ENCODE results near the gene RAD23A.

The RAD23A gene

DNA sequence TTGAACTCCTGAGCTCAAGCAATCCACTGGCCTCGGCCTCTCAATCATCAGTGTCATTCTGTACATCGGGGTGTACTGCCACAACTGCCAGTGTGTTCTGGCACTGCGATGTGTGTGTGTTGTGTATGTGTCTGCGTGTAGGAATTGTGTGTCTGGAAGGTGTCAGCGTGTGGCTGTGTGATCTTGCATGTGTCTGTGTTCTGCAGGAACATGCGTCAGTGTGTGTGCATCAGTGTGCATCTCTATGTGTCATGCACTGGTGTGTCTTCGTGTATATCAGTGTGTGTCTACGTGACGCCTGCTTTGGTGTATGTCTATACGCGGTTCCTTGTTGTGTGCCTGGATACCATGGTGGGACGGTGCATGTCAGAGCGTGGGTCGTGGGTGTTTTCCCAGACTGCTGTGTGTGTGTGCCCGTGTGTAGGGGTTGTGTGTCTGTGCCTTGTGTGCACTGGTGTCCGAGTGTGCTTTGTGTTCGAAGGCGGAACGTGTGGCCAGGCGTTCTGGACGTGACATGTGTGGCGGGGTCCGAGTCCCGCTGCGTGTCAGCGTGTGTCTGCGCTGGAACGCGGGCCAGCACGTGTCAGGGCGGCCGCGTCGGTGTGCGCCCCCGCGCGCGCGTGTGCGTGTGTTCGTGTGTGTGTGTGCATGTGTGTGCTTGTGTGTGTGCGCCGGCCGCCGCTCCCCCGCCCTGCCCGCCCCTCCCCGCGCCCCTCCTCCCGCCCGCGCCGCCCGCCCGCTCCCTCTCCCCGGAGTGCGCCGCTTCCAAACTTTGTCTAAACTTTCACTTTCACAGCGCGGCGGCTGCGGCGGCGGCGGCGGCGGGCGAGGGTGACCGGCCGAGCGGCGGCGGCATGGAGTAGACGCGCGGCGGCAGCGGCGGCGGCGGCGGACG is 49.3 kb downstream of the RAD23A start, which contains the start of gene NFIX:
NFIX (plus strand) TSS at position 775 of the 895 bp plus-strand sequence. CDS start 363 bp downstream, outside the sequence.
- TF ChIP-seq, protein P1, sequence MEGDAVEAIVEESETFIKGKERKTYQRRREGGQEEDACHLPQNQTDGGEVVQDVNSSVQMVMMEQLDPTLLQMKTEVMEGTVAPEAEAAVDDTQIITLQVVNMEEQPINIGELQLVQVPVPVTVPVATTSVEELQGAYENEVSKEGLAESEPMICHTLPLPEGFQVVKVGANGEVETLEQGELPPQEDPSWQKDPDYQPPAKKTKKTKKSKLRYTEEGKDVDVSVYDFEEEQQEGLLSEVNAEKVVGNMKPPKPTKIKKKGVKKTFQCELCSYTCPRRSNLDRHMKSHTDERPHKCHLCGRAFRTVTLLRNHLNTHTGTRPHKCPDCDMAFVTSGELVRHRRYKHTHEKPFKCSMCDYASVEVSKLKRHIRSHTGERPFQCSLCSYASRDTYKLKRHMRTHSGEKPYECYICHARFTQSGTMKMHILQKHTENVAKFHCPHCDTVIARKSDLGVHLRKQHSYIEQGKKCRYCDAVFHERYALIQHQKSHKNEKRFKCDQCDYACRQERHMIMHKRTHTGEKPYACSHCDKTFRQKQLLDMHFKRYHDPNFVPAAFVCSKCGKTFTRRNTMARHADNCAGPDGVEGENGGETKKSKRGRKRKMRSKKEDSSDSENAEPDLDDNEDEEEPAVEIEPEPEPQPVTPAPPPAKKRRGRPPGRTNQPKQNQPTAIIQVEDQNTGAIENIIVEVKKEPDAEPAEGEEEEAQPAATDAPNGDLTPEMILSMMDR (IDR thresholded peaks at IDR 0.05; ENCODE audit: low read depth, low read length, missing control alignments), result no peak
- peak within 1 kb of the TSS; percentile 50 for H3K4me3 ChIP-seq (ENCODE audit: low read depth, low read length)
- DNase-seq (ENCODE audit: low read depth), result no peak

GRCh38 chr19:12995596-12996405 is 50.1 kb downstream of the RAD23A start:
- DNase-seq (ENCODE audit: low read depth), result no peak
- H3K4me3 ChIP-seq (ENCODE audit: low read depth, low read length), result peak overlapping the region; percentile 33; the same call in 1 of the 2 replicates

GRCh38 chr19:12996406-12997094 is 50.9 kb downstream of the RAD23A start:
- TF ChIP-seq, protein P1 (IDR thresholded peaks at IDR 0.05; ENCODE audit: low read depth, low read length, missing control alignments), result no peak
- no peak overlapping the region for H3K4me3 ChIP-seq (ENCODE audit: low read depth, low read length)
- no peak for DNase-seq (ENCODE audit: low read depth)

More at GRCh38 chr19:12995596-12996405, 50.1 kb downstream of the RAD23A start:
- TF ChIP-seq, protein P1 (IDR thresholded peaks at IDR 0.05; ENCODE audit: low read depth, low read length, missing control alignments), result no peak

GRCh38 chr19:12997179-12997966 is 51.7 kb downstream of the RAD23A start:
- TF ChIP-seq, protein P1 (IDR thresholded peaks at IDR 0.05; ENCODE audit: low read depth, low read length, missing control alignments), result no peak
- no peak overlapping the region for H3K4me3 ChIP-seq (ENCODE audit: low read depth, low read length)
- no peak for DNase-seq (ENCODE audit: low read depth)

GRCh38 chr19:12997967-12998940 is 52.6 kb downstream of the RAD23A start:
- TF ChIP-seq, protein P1 (IDR thresholded peaks at IDR 0.05; ENCODE audit: low read depth, low read length, missing control alignments), result no peak
- H3K4me3 ChIP-seq (ENCODE audit: low read depth, low read length), result no peak overlapping the region
- DNase-seq (ENCODE audit: low read depth), result no peak
